DMS153 (cell line): Measurements from ENCODE around the gene MBNL1.

Experiments used
- DNase-seq: peaks from one replicate; lab custom pipeline; 2025; lab: John Stamatoyannopoulos, UW

Gene MBNL1

GRCh38 chr3:152276681-152277080, 8.0 kb downstream of the MBNL1 start:
- no peak for DNase-seq

- no peak for DNase-seq
Measured at GRCh38 chr3:152277198-152277597, 8.5 kb downstream of the MBNL1 start.

- no peak for DNase-seq
Measured at GRCh38 chr3:152278756-152279427, 10.2 kb downstream of the MBNL1 start.

- DNase-seq, result no peak
Measured at GRCh38 chr3:152279479-152279878, 10.8 kb downstream of the MBNL1 start.

- no peak for DNase-seq
Measured at GRCh38 chr3:152280539-152280938, 11.8 kb downstream of the MBNL1 start.

GRCh38 chr3:152281133-152281713, 12.5 kb downstream of the MBNL1 start:
- no peak for DNase-seq

- DNase-seq, result no peak
Measured at GRCh38 chr3:152282813-152283212, 14.1 kb downstream of the MBNL1 start.

- no peak for DNase-seq
Measured at GRCh38 chr3:152283492-152284381, 15.0 kb downstream of the MBNL1 start.

- DNase-seq, result no peak
Measured at GRCh38 chr3:152284906-152285305, 16.2 kb downstream of the MBNL1 start.

GRCh38 chr3:152285509-152285908, 16.8 kb downstream of the MBNL1 start:
- no peak for DNase-seq

- DNase-seq, result no peak
Measured at GRCh38 chr3:152287898-152288576, 19.3 kb downstream of the MBNL1 start.

- no peak for DNase-seq
Measured at GRCh38 chr3:152288681-152289080, 20.0 kb downstream of the MBNL1 start.

GRCh38 chr3:152289708-152290107, 21.0 kb downstream of the MBNL1 start:
- DNase-seq, result no peak

- DNase-seq, result no peak
Measured at GRCh38 chr3:152290374-152290773, 21.6 kb downstream of the MBNL1 start.

- no peak for DNase-seq
Measured at GRCh38 chr3:152291238-152291637, 22.5 kb downstream of the MBNL1 start.

- no peak for DNase-seq
Measured at GRCh38 chr3:152291649-152292066, 22.9 kb downstream of the MBNL1 start.

- DNase-seq, result no peak
Measured at GRCh38 chr3:152292366-152292765, 23.6 kb downstream of the MBNL1 start.

GRCh38 chr3:152293347-152294006, 24.7 kb downstream of the MBNL1 start:
- no peak for DNase-seq

- DNase-seq, result no peak
Measured at GRCh38 chr3:152295344-152295743, 26.6 kb downstream of the MBNL1 start.

GRCh38 chr3:152295806-152296205, 27.1 kb downstream of the MBNL1 start:
- no peak for DNase-seq

- no peak for DNase-seq
Measured at GRCh38 chr3:152296382-152296781, 27.7 kb downstream of the MBNL1 start.

- no peak for DNase-seq
Measured at GRCh38 chr3:152296971-152297370, 28.2 kb downstream of the MBNL1 start.
